Peyer's patch (tissue), 4 donors: Measurements from ENCODE around the gene RASD1. TPM values are rescaled to one million over a fixed set of nuclear protein-coding genes. Genes with fewer than 3 reads are reported as not detected.

Source experiments
- DNase-seq, 3 donors: peaks; one replicate each; pipeline ENCODE4 v3.0.0-alpha.2; 2017 to 2019
- H3K27ac ChIP-seq, 4 donors: fragments of 200-600 bp; sonication (generic); one replicate each; pipeline ENCODE4 v1.5.1; 2016 to 2019
- H3K27me3 ChIP-seq, 2 donors: fragments of 200-600 bp; sonication (generic); one replicate each; pipeline ENCODE4 v1.5.1; 2019
- H3K36me3 ChIP-seq, 3 donors: fragments of 200-600 bp; sonication (generic); one replicate each; pipeline ENCODE4 v1.5.1; 2016 to 2019
- H3K4me1 ChIP-seq, 4 donors: fragments of 200-600 bp; sonication (generic); one replicate each; pipeline ENCODE4 v1.5.1; 2016 to 2019
- H3K4me3 ChIP-seq, 4 donors: fragments of 200-600 bp; sonication (generic); 1 replicate in 3 of 4; 2 replicates in 1 of 4; pipeline ENCODE4 v1.5.1; 2016 to 2019; ENCODE audit warnings: mild to moderate bottlenecking in 1 of 4
- H3K9me3 ChIP-seq, 4 donors: fragments of 200-600 bp; sonication (generic); one replicate each; pipeline ENCODE4 v1.5.1; 2016 to 2019; ENCODE audit warnings: mild to moderate bottlenecking in 1 of 4
- CTCF ChIP-seq, 6 experiments: fragments of 450-650 bp in 4 of 6; fragments of 200-600 bp in 2 of 6; sonication (generic) in 1 of 6; IDR thresholded peaks; one replicate each; pipeline ENCODE4 v1.5.1; 2017 to 2019; ENCODE audit warnings: antibody characterized with exemption in 6 of 6, mild to moderate bottlenecking in 3 of 6, moderate library complexity in 1 of 6
- POLR2A ChIP-seq, 2 donors: fragments of 450-650 bp; IDR thresholded peaks; one replicate each; pipeline ENCODE4 v1.5.1; 2017; ENCODE audit warnings: antibody characterized with exemption in 2 of 2, mild to moderate bottlenecking in 2 of 2, moderate library complexity in 2 of 2
- total RNA-seq, 4 donors: library from RNA; depleted of rRNA; stranded (reverse); fragments of >200 nt; gene quantifications; one replicate each; pipeline ENCODE4 v1.1.0, GENCODE V29; 2016

Gene RASD1
- total RNA-seq, 4 donors from 2014 or later, result 15.0 to 32.2 (median 25.1) TPM

GRCh38 chr17:17536702-17537101 is 40.5 kb upstream of the RASD1 start:
- Histone ChIP-seq H3K4me3 (no peak overlapping the region), H3K36me3 (no peaks in the 10 kb centered on the region), H3K9me3 (no peaks in the 10 kb centered on the region), H3K27ac (peak overlapping the region in 1 of 4 donors; percentile 72), H3K4me1 (peaks cover 0 to 9% (median 0%) of the 10 kb centered on the region in 4 donors), H3K27me3 (no peaks in the 10 kb centered on the region)
- no peak for TF ChIP-seq POLR2A (IDR thresholded peaks at IDR 0.05)
- TF ChIP-seq CTCF (IDR thresholded peaks at IDR 0.05), result no peak
- no peak for DNase-seq

GRCh38 chr17:17535957-17536356 is 39.8 kb upstream of the RASD1 start:
- Histone ChIP-seq H3K4me1 (peaks cover 0 to 9% (median 0%) of the 10 kb centered on the region in 4 donors), H3K9me3 (no peaks in the 10 kb centered on the region), H3K4me3 (no peak overlapping the region), H3K27me3 (no peaks in the 10 kb centered on the region), H3K36me3 (no peaks in the 10 kb centered on the region), H3K27ac (no peak overlapping the region)
- DNase-seq, result no peak
- TF ChIP-seq POLR2A (IDR thresholded peaks at IDR 0.05) (no peak), CTCF (IDR thresholded peaks at IDR 0.05) (no peak)

GRCh38 chr17:17533901-17534441 is 37.8 kb upstream of the RASD1 start:
- Histone ChIP-seq H3K27ac (no peak overlapping the region), H3K27me3 (no peaks in the 10 kb centered on the region), H3K4me3 (no peak overlapping the region), H3K36me3 (no peaks in the 10 kb centered on the region), H3K9me3 (no peaks in the 10 kb centered on the region), H3K4me1 (peaks cover 0 to 9% (median 0%) of the 10 kb centered on the region in 4 donors)
- no peak for DNase-seq
- TF ChIP-seq CTCF (IDR thresholded peaks at IDR 0.05) (no peak), POLR2A (IDR thresholded peaks at IDR 0.05) (no peak)

- Histone ChIP-seq H3K4me3 (no peak overlapping the region), H3K27ac (no peak overlapping the region), H3K36me3 (no peaks in the 10 kb centered on the region), H3K4me1 (peaks cover 0 to 8% (median 0%) of the 10 kb centered on the region in 4 donors), H3K9me3 (no peaks in the 10 kb centered on the region), H3K27me3 (no peaks in the 10 kb centered on the region)
- no peak for DNase-seq
- no peak for TF ChIP-seq POLR2A (IDR thresholded peaks at IDR 0.05)
- TF ChIP-seq CTCF (IDR thresholded peaks at IDR 0.05), result no peak
Observed at GRCh38 chr17:17532991-17533390, 36.8 kb upstream of the RASD1 start.

- no peak for TF ChIP-seq POLR2A (IDR thresholded peaks at IDR 0.05)
- no peak for TF ChIP-seq CTCF (IDR thresholded peaks at IDR 0.05)
- Histone ChIP-seq H3K27me3 (no peaks in the 10 kb centered on the region), H3K4me3 (no peak overlapping the region), H3K9me3 (no peaks in the 10 kb centered on the region), H3K4me1 (peaks cover 0 to 2% (median 0%) of the 10 kb centered on the region in 4 donors), H3K27ac (no peak overlapping the region), H3K36me3 (no peaks in the 10 kb centered on the region)
- no peak for DNase-seq
Observed at GRCh38 chr17:17531156-17531555, 35.0 kb upstream of the RASD1 start.
